HG02884 (cell line): ENCODE measurements around the gene THAP11.
"Not testable (repeated sequence)": the region's sequence is repeated elsewhere in the genome, so short reads cannot be mapped to it uniquely, and the experiment has no call there.

ENCODE experiments used
- ATAC-seq: cut with Tn5 transposase; IDR thresholded peaks from one replicate; pipeline ENCODE4 v1.9.1; 2021; ENCODE audit warnings: mild to moderate bottlenecking, moderate library complexity; ENCODE audit not compliant: unreplicated experiment

THAP11 gene

GRCh38 chr16:67834242-67834614 is 7.9 kb upstream of the THAP11 start:
- no peak for ATAC-seq

GRCh38 chr16:67837190-67837589 is 4.9 kb upstream of the THAP11 start:
- not testable (repeated sequence) for ATAC-seq

GRCh38 chr16:67837811-67838210 is 4.3 kb upstream of the THAP11 start:
- ATAC-seq: no peak

- ATAC-seq: no peak
Observed at GRCh38 chr16:67841198-67841815, 813 bp upstream of the THAP11 start.

GRCh38 chr16:67842509-67843342 is 606 bp downstream of the THAP11 start:
- ATAC-seq: peak; percentile 11

GRCh38 chr16:67843343-67843765 is 1.2 kb downstream of the THAP11 start:
- no peak for ATAC-seq

GRCh38 chr16:67844497-67844896 is 2.4 kb downstream of the THAP11 start:
- ATAC-seq: no peak

- ATAC-seq: no peak
Observed at GRCh38 chr16:67845291-67846062, 3.4 kb downstream of the THAP11 start.

- ATAC-seq: no peak
Observed at GRCh38 chr16:67846063-67846319, 3.9 kb downstream of the THAP11 start.

- peak; percentile 55 for ATAC-seq
Observed at GRCh38 chr16:67846320-67847063, 4.4 kb downstream of the THAP11 start, which contains the start of gene NUTF2. Gene NUTF2, plus strand, starts transcription at chr16:67846933. Its CDS starts 18,198 bp downstream, at chr16:67865131.

- peak; percentile 36 for ATAC-seq
Observed at GRCh38 chr16:67847064-67847861, 5.1 kb downstream of the THAP11 start, which contains the start of gene CENPT. Gene CENPT, minus strand, starts transcription at chr16:67847693. Its CDS starts 13,834 bp downstream, at chr16:67833859.

- no peak for ATAC-seq
Observed at GRCh38 chr16:67848118-67848517, 6.0 kb downstream of the THAP11 start.

- ATAC-seq: no peak
Observed at GRCh38 chr16:67853670-67854069, 11.6 kb downstream of the THAP11 start.

GRCh38 chr16:67855789-67856188 is 13.7 kb downstream of the THAP11 start:
- no peak for ATAC-seq

GRCh38 chr16:67856927-67857546 is 14.9 kb downstream of the THAP11 start:
- no peak for ATAC-seq

GRCh38 chr16:67857547-67858233 is 15.6 kb downstream of the THAP11 start:
- no peak for ATAC-seq

- ATAC-seq: no peak
Observed at GRCh38 chr16:67858500-67858899, 16.4 kb downstream of the THAP11 start.

GRCh38 chr16:67860589-67861398 is 18.7 kb downstream of the THAP11 start:
- ATAC-seq: no peak
